WTC11 (cell line): Measurements from ENCODE around the gene ZFHX3.

ENCODE experiments used
- CTCF ChIP-seq: fragments of 200-600 bp; IDR thresholded peaks from 2 replicates; pipeline ENCODE4 v1.8.0; 2022; ENCODE audit warnings: antibody characterized with exemption
- ESRRA ChIP-seq: sonication (generic); formaldehyde crosslinking; IDR thresholded peaks from 2 replicates; pipeline ENCODE4 v1.8.1; 2022; ENCODE audit warnings: mild to moderate bottlenecking, missing genetic modification reagents, borderline replicate concordance
- NFATC4 ChIP-seq: fragments of 250-450 bp; sonication (Bioruptor Pico); IDR thresholded peaks from 2 replicates; pipeline ENCODE4 v1.9.0; 2021; ENCODE audit warnings: mild to moderate bottlenecking
- PRDM15 ChIP-seq: sonication (generic); formaldehyde crosslinking; IDR thresholded peaks from 2 replicates; pipeline ENCODE4 v1.8.0; 2022; ENCODE audit warnings: missing genetic modification reagents
- TEAD4 ChIP-seq: sonication (generic); formaldehyde crosslinking; IDR thresholded peaks from 2 replicates; pipeline ENCODE4 v1.8.0; 2022; ENCODE audit warnings: mild to moderate bottlenecking, missing genetic modification reagents
- USF1 ChIP-seq: sonication (generic); formaldehyde crosslinking; IDR thresholded peaks from 2 replicates; pipeline ENCODE4 v1.8.0; 2022; ENCODE audit warnings: mild to moderate bottlenecking, missing genetic modification reagents
- USF2 ChIP-seq: sonication (generic); formaldehyde crosslinking; IDR thresholded peaks from 2 replicates; pipeline ENCODE4 v1.8.1; 2023; ENCODE audit warnings: mild to moderate bottlenecking, missing genetic modification reagents, moderate library complexity
- ZNF138 ChIP-seq: sonication (generic); formaldehyde crosslinking; conservative IDR thresholded peaks from 2 replicates; pipeline ENCODE4 v1.8.1; 2022; ENCODE audit warnings: mild to moderate bottlenecking, moderate library complexity, missing genetic modification reagents
- ZNF425 ChIP-seq: fragments of 250-450 bp; sonication (Bioruptor Pico); conservative IDR thresholded peaks from 2 replicates; pipeline ENCODE4 v1.9.0; 2021; ENCODE audit warnings: mild to moderate bottlenecking
- ZNF532 ChIP-seq: fragments of 250-450 bp; sonication (Bioruptor Pico); IDR thresholded peaks from 2 replicates; pipeline ENCODE4 v1.9.0; 2021; ENCODE audit warnings: mild to moderate bottlenecking, borderline replicate concordance

- TF ChIP-seq NFATC4 (CRISPR knock-in tag) (no peak), ESRRA (CRISPR knock-in tag) (no peak), ZNF425 (CRISPR knock-in tag) (no peak), ZNF532 (CRISPR knock-in tag) (no peak), PRDM15 (CRISPR knock-in tag) (no peak), TEAD4 (CRISPR knock-in tag) (no peak), CTCF (no peak), USF2 (no peak), ZNF138 (CRISPR knock-in tag) (no peak), USF1 (CRISPR knock-in tag) (no peak)
These were observed 287.3 kb downstream of the ZFHX3 start for GRCh38 chr16:72760581-72760980.
